ENCODE results near the gene DGKZ.

Gene DGKZ

DNA sequence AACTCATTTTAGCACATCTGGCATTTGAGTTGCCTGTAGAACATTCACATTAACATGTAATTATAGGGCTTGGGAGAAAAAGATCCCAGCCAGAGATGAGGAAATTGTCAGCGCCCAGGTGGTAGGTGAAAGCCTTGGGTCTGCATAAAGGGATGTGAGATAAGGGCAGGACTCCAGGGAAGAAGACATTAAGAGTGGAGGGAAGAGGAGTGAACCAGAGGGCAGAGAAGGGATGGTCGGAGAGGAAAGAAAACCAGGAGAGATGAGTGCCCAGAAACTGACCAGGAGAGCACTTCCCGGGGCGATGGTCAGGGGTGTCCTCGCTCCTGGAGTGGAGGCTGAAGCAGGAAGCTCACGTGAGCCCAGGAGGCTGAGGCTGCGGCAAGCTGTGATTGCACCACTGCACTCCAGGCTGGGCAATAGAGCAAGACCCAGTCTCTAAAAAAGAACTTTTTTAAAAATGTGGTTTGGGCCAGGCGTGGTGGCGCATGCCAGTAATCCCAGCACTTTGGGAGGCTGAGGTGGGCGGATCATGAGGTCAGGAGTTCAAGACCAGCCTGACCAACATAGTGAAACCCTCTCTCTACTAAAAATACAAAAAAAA lies 20.3 kb upstream of the DGKZ start:
- DNase-seq = no peak

DNA sequence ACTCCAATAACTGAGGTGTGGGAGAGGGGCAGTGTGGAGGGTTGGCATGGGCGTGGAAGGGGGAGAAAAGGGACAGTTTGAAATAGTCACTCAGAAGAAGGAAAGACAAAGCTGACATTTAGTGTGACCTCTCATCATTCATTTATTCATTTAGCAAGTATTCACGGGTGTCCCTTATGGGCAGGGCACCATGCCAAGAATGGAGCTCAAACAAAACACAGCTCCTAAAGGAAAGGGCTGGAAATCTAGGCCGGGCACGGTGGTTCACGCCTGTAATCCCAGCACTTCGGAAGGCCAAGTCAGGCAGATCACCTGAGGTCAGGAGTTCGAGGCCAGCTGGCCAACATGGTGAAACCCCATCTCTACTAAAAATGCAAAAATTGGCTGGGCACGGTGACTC lies 19.4 kb upstream of the DGKZ start:
- no peak for DNase-seq

DNA sequence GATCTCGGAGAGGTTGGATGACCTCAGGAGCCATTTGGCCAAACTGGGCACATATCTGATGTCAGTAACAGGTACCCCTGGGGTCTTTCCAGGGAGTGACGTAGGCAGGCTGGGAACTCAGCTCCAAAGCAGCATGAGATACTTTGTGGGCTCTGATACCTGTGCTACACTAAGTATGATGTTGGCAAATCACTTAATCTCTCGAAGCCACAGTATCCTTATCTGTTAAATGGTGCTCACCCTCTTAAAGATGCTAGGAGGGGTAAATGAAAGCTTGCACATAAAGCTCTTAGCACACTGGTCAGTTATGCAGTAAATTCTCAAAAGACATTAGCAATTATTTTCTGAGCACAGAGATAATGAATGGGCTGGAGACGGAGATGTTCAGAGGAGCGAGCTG lies 17.1 kb upstream of the DGKZ start:
- no peak for DNase-seq

DNA sequence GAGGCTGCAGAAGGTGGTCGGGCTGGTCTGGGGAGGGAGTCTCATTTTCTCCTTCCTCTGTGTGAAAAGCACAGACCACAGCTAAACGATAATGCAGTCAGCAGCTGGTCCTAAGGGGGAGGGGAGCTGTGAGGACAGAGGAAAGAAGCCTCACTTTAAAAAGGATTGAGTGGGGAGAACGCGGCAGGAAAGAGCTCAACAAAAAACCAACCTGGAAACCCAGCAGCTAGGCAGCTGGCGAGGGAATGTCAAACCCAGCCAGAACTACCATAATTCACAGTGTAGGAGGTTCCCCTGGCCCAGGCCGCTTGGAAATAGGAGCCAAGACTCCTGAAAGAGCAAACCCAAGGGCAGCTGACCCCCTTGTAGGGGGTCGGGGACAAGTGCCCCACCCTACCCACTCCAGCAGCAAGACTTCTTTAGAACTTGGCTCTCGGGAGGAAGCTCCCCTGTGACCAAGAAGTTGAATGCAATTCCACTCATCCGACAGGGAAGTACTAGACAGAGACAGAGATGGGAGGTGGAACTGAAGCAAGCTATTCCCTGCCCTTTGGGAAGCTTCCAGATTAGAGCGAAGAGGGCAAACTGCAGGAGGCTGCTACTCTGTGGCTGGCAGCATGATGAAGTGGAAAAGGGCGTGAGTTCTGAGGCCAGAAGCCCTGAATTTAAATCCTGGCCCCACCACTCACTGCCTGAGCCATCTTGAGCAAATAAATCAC lies 16.5 kb upstream of the DGKZ start:
- DNase-seq = no peak

DNA sequence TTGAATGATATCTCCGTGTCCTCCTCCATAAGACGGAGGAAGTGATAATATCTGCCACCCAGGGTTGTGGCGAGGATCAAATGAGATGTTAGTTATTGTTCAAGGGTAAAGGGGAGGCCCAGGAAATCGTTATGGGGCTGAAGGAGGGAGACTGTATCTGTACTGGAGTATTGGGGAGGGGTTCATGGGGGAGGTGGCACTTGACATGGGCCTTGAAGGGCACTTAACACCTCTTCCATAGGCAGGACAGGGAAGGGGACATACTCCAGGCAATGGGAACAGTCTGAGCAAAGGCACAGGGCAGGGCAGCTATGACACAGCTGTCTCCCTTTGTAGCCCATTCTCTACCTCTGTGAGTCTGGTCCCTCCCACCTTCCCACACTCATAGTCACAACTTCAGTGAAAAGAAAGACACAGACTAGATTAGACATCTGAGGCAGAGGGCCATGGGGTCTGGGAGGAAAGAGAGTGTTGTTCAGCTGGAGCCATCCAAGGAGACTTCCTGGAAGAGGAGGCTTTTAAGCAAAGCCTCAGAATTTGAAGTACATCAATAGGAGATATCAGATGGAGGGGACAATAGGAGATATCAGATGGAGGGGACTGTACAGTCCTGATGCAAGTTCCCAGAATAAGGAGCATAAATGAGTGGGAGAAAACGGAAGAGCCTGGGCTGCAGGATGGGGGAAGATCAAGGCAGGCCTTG lies 15.8 kb upstream of the DGKZ start:
- no peak for DNase-seq

DNA sequence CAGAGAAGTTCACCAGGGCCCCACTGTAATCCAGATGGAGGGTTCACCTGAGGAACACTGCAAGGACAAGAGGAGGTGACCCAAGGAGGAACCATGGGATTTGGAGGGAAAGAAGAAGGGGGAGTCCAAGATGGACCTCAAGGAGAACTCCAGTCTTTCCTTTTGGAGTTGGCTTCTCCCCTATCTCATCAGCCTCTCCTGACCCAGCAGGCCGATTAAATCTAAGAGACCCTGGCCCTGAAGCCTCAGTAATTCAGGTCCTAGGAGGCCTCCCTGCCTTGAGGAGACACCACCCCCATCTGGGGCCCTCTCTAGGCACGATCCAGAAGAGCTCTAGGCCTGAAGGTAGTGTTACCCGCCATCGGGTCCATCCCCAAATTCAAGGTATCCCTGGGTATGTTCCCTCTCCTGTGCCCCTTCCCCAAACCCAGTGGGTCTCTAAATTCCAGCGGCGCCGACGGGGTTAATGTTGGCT lies 15.1 kb upstream of the DGKZ start:
- DNase-seq = no peak

DNA sequence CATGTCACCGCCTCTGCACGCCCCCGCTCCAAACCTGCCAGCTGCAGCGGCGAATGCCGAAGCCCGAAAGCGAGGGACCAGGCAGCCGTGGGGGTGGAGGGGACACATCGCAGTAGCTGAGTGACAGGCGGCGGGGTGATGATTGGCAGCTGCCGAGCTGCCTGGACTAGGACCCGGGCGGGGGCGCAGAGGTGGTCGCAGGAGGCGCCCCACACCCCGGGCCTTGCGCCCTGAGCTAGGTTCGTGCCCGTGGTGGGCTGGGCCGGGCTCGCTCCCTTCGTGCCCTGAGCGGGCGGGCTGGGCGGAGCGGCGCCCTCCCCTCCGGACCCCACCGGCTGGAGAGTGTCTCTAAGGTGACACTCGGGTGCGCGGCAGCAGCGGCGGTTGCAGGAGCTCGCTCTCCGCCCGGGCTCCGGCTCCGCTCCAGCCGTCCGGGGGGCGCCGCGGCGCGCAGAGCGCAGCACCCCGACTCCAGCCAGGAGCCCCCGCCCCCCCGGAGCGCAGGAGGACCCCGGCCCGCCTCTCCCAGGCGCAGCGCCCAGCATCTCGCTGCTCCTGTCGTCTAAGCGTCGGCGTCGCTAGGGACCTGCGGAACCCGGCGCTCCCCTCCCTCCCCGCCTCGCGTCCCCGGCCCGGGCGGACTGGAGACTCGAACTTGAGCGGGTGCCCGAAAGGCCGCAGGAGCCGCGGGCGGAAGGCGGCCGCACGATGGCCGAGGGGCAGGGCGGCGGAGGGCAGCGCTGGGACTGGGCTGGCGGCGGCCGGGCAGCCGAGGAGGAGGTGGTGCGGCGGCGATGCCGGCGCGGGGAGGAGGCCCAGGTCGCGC lies 14.5 kb upstream of the DGKZ start:
- no peak for DNase-seq

DNA sequence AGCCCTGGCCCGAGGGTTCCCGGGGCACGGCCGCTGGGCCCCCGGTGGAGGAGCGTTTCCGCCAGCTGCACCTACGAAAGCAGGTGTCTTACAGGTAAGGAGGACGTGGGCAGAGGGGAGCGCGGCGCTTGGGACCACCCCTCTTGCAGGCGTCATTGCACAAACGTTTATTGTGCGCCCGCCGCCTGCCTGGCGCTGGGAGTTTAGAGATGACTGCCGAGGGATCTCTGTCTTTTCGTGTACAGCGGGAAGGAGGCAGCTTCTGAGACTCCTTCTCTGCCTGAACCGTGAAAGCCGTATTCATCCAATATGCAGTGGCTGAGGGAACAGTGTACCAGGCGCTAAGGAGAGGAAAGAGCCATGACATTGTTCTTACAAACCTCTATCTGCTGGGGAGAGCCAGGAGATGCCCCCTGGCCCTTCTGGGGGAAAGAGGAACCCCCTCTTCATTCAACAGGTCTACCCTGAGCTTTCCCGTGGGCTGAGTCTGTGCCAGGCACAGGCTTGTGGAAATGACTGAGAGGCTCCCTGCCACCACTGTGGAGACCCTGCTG lies 13.8 kb upstream of the DGKZ start:
- no peak for DNase-seq

DNA sequence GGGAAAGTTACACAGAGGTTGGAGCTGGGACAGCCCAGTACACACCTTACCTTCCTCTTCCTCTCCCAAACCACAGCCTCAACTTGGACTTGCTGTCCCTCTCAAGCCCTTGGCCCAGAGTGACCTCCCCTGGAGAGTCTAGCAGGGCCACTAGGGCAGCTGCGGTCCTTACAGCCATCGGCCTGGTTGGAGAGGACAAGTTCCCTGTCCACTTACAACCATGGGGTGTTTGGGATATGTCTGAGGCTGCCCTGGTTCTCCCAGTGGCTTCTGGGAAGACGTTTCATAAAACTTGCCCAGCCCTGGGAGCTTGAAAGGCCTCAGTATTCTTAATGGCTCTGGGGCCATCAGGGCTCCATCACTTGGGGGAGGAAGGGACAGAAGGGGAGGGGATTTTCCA lies 13.1 kb upstream of the DGKZ start:
- DNase-seq = no peak

DNA sequence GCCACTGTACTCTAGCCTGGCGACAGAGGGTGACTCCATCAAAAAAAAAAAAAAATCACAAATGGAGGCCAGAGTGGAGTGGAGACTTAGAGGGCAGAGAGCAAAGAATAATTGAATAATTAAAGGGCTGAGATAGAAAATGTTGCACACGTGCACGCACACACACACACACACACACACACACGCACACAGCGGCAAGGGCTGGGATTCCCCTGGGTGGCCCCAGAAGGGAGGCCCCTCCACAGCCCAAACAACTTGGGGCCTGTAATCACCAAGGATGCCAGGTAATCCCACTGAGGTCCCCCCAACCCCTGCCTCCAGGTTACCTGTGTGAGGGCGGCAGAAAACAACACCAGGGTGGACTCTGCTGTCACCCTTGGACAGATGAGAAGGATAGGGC lies 12.0 kb upstream of the DGKZ start:
- DNase-seq = no peak

DNA sequence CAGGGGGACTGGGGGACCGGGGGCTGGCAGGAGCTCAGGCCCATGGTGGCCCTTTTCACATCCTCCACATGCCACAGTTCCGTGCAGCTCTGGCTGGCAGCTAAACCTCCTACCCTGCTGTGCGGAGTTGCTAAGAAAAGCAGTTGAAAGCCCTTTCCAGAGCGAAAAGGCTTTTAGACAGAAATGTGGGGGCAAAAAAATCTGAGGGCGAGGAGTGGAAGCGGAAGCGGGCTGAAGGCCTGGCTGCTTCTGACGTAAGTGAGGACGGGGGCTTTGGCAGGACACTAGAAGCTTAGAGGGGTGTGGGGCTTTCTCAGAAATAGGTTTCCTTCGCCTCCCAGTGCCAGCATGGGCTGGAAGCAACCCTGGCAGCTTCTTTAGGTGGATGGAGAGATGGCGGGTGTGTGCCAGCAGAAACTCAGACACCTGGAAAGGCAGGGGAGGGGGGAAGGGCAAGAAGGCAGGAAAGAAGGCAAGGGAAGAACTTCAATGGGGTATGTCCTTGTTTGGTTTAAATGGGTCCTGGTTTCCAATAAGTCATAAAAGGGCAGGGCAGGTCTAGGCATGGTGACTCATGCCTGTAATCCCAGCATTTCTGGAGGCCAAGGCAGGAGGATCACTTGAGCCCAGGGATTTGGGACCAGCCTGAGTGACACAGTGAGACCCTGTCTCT lies 11.2 kb upstream of the DGKZ start:
- DNase-seq = no peak

DNA sequence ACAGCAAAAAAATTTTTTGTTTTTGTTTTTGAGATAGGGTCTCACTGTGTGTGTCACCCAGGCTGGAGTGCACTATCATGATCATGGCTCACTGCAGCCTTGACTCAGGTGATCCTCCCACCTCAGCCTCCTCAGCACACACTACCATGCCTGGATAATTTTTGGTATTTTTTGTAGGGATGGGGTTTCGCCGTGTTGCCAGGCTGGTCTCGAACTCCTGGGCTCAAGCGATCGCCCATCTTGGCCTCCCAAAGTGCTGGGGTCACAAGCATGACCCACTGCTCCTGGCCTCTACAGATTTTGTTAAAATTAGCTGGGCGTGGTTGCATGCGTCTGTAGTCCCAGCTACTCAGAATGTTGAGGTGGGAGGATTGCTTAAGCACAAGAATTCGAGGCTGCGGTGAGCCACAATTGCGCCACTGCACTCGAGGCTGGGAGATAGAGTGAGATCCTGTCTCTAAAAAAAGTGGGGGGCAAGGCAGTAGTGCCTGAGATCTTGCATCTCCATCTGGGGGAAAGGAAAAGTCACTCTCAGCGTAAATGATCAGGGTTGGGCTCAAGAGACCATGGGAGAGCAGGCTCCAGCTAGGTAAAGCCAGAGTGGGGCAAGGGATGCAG lies 10.6 kb upstream of the DGKZ start:
- peak; percentile 82 for DNase-seq

DNA sequence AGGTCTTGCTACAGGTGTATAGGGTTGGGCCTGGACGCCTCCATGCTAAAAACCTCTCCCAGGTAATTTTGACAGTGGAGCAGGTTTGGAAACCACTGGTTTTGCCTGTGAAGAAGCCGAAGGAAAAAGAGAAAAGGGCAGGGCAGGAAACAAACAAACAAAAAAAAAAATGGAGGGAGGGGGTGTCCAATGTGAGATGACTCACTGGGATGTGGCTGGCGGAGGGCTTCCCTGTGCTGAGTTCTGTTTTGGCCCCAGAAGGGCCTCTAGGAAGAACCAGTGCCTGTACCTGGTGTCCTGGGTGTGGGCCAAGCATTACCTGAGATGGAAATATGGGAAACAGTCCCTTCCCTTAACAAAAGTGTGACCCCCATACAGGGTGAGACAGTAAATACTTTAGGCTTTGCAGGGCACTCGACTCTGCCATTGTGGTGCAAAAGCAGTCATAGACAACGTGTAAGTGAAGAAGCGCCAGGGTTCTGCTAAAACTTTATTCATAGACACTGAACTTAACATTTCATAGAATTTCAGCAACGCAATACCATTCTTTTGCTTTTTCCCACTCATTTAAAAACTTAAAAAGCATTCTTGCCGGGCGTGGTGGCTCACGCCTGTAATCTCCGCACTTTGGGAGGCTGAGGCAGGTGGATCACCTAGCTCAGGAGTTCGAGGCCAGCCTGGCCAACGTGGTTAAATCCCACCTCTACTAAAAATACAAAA lies 9.5 kb upstream of the DGKZ start:
- DNase-seq = no peak

DNA sequence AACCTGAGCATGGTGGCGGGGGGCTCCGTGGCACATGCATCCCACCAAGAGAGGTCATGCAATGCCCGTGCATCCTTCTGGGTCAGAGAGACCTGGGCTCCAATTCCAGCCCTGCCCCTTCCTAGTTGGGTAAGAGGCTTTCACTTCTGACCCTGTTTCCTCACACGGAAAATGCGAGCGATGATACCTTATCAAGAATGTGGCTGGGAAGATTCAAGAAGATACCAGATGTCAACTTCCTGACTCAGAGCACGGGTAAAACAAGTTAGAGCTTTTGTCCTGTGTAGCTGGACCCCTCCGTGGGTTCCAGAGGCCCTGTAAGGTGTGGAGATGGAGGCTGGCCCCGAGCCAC lies 8.7 kb upstream of the DGKZ start:
- DNase-seq = no peak

DNA sequence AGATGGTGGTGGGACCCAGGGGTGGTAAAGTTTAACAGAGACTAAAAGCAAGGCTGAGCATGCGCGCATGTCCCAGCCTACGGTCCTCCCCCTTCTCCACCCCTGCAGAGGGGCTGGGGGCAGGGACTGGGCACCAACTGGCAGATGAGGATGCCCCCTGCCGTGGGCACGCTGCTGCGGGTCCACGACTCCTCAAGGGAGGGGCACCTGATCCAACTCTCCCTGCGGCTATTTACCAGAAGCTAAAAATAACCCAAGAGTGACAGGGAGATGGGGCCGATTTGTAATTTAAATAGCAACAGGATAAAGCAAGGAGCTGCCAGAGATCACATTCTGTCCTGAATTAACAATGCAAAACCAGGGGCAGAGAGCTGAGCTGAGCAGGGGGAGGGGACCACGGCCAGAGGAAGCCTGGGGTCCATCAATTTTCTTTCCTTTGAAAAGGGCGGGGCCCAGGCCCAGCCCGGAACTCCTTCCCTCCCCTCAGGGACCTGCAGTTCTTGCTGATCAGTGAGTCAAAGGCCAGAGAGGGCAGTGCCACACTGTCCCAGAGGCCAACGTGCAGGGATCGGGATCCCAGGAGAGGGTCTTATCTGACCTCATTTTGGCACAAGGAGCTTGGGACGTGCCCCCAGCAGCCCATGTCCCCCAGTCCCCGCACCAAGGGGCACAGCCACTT lies 8.1 kb upstream of the DGKZ start:
- DNase-seq = no peak

DNA sequence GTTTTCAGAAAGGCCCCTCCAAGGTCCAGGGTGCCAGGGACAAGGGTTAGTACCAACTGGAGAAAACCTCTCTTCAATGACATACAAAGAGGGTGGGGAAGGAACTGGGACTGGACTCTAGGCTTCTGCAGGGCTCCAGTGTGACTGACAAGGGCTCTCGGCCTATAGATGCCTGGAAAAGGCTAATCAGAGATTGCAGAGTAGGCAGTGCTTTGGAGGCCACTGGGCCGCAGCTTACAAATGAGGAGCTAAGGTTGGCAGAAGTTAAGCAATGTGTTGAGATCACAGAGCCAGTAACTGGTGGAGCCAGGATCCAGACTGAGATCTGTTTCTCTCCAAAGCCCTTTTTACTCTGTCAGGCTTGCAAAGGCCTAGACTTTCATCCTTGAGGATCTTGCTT lies 7.4 kb upstream of the DGKZ start:
- DNase-seq = peak; percentile 67

DNA sequence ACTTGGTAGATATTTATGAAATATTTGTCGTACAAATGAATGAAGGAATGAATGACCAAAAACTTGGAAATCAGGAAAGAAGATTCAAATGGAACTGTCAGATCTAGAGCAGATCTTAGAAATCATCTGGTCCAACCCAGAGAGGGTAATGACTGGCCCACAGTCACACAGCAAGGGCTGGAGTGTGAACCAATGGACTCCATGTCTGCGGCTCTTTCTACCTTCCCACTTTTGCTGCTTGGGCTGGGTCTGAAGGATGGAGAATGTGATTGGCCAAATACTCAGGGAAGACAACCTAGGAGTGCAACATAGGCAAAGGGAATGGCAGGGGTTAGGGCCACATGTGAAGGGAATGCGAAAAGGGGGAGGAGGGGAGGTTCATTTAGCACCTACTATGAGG lies 5.8 kb upstream of the DGKZ start:
- DNase-seq = no peak

DNA sequence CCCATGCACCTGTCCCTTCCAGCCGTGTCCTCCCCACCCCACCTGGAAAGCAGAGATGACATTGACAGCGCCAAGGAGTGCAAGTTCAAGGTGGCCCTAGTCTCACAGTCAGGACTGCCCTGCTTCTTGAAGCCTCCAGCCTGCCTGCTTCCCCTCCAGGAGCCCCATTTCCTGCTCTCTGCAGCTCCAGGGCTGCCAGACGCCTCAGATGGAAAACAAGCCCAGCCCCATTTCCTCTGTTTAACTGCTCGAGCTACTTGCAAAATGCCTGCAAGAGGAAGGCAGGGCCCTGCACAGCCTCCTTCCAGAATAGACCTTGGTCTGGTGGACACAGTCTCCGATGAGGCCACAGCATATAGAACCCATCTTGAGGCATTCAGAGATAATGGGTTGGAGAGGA lies 5.0 kb upstream of the DGKZ start:
- DNase-seq = no peak

DNA sequence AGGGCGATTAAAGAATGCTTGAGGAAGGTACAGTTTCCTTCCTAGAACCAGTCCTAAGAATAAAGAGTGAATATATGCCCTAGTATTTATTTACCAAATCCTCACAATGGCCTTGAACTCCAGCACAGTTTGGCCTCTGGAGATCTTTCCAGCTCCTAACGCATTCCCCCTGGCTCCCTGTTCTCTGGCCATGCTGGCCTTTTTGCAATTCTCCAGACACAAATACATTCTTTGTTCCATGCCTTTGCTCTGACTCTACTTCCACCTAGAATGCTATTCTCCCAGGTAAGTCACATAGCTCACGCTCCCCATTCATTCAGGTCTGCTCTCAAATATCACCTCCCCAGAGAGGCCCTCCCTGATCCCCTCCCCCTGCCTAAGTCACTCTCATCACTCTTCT lies 3.7 kb upstream of the DGKZ start:
- no peak for DNase-seq

DNA sequence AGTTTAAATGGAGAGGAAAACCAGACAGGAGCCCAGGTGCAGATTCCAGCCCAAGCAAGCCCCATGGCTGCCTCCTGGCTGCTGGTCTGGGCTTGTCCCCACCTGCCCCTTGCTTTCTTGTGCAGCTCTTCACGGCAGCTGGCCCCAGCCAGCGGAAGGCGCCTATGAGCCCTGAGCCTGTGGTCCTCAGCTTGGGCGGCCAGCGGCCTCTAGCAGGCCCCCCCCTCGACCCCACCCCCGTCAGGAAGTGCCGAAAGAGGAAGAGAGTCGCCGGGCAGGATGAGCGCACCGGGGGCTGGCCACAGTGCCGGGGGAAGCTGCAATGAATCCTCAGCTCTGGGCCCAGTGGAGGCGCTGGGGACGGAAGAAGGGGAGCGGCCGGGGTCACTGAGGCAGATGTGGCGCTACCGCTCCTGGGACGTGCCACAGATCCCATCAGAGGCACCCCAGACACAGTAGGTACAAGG lies 2.1 kb upstream of the DGKZ start:
- DNase-seq = peak; percentile 79
